DND-41 (cell line): ENCODE measurements around the gene PRPF40B.

Source experiments
- ATAC-seq: fragments of 200-7000 bp; cut with Tn5 transposase; 3 replicates; pipeline ENCODE4 v1.9.1; 2021; ENCODE audit warnings: low read depth; ENCODE audit not compliant: insufficient read depth
- DNase-seq: peaks from one replicate; pipeline ENCODE4 v3.0.0-alpha.2; 2020
- H2AFZ ChIP-seq: 2 replicates; pipeline ENCODE4 v1.6.0; 2012; ENCODE audit warnings: low read depth, low read length
- H3K27ac ChIP-seq: 2 replicates; pipeline ENCODE4 v1.5.1; 2012; ENCODE audit warnings: low read length, inconsistent platforms
- H3K27me3 ChIP-seq: fragments of 200-600 bp; sonication (generic); 2 replicates; pipeline ENCODE4 v1.6.0; 2012; ENCODE audit warnings: low read length, mild to moderate bottlenecking, inconsistent platforms; ENCODE audit not compliant: insufficient read depth, poor library complexity
- H3K36me3 ChIP-seq: 2 replicates; pipeline ENCODE4 v1.5.1; 2012; ENCODE audit warnings: low read length, inconsistent platforms; ENCODE audit not compliant: insufficient read depth
- H3K4me1 ChIP-seq: 2 replicates; pipeline ENCODE4 v1.5.1; 2012; ENCODE audit warnings: mild to moderate bottlenecking, low read length; ENCODE audit not compliant: insufficient read depth
- H3K4me2 ChIP-seq: 2 replicates; pipeline ENCODE4 v1.6.0; 2012; ENCODE audit warnings: mild to moderate bottlenecking, moderate library complexity, low read length, inconsistent platforms; ENCODE audit not compliant: insufficient read depth
- H3K4me3 ChIP-seq, 2 experiments: fragments of 200-600 bp in 1 of 2; shearing (Covaris generic) in 1 of 2; 2 replicates each; pipeline ENCODE4 v1.5.1; 2012 to 2016; ENCODE audit warnings: inconsistent platforms in 2 of 2, low read length in 2 of 2, mild to moderate bottlenecking in 2 of 2, low read depth in 1 of 2, moderate library complexity in 1 of 2
- H3K79me2 ChIP-seq: 2 replicates; pipeline ENCODE4 v1.6.0; 2012; ENCODE audit warnings: low read length, inconsistent platforms; ENCODE audit not compliant: insufficient read depth
- H3K9ac ChIP-seq: 2 replicates; pipeline ENCODE4 v1.6.0; 2012; ENCODE audit warnings: low read depth, mild to moderate bottlenecking, inconsistent platforms, low read length, moderate library complexity
- H3K9me3 ChIP-seq: 2 replicates; pipeline ENCODE4 v1.5.1; 2012; ENCODE audit warnings: low read length, moderate library complexity, mild to moderate bottlenecking, inconsistent platforms; ENCODE audit not compliant: insufficient read depth, severe bottlenecking
- H4K20me1 ChIP-seq: 2 replicates; pipeline ENCODE4 v1.6.0; 2012; ENCODE audit warnings: low read length; ENCODE audit not compliant: insufficient read depth
- EZH2 ChIP-seq: IDR thresholded peaks from 3 replicates; pipeline ENCODE4 v1.6.1; 2012; ENCODE audit warnings: borderline replicate concordance, low read depth, mild to moderate bottlenecking, moderate library complexity, low read length, inconsistent platforms; ENCODE audit not compliant: severe bottlenecking
- TF ChIP-seq, protein P1 (sequence below): IDR thresholded peaks from 2 replicates; pipeline ENCODE4 v1.5.1; 2012; ENCODE audit warnings: borderline replicate concordance, low read length, moderate library complexity, mild to moderate bottlenecking; ENCODE audit not compliant: poor library complexity, severe bottlenecking; ENCODE audit errors: extremely low read depth

PRPF40B gene

DNA sequence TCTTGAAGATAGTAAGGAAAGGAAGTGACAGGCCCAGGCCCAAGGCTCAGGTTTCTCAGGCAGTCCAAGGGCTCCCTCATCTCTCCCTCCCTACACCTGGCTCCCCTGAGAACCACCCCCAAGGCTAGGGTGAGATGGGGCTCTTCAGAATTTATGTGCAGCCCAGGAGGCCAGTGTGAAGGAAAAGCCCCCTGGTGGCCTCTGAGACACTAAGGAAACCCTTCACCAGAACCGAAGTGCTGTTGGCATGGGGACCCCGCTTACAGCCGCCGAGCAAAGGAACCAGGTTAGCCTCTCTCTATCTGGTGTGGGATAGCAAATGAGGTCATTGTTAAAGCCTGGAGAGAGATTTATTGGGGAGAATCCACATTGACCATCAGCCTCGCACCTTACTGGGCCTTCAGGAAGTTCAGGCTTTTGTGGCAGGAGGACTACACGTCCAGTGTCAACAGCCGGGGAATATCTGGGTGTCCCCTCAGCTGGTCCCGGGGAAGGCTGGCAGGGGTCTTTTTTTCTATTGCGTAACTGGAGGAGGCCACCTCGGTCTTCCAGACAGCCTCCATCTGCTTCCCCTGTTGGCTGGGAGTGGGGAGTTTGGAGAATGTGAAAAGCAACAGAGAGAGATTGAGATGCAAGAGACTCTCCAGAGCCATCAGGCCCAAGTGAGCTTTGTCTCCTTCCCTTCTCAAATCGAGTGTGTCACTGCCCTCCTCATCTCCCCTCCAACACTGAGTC is 36.0 kb upstream of the PRPF40B start:
- no peak overlapping the region for H3K9ac ChIP-seq
- H2AFZ ChIP-seq: no peak overlapping the region
- H3K9me3 ChIP-seq: no peaks in the 10 kb centered on the region
- no peak overlapping the region for H3K4me2 ChIP-seq
- no peaks in the 10 kb centered on the region for H3K4me1 ChIP-seq
- DNase-seq: no peak
- H3K27ac ChIP-seq: no peak overlapping the region
- H3K79me2 ChIP-seq: no peaks in the 10 kb centered on the region
- H3K27me3 ChIP-seq: no peaks in the 10 kb centered on the region
- TF ChIP-seq EZH2: no peak
- TF ChIP-seq, protein P1, sequence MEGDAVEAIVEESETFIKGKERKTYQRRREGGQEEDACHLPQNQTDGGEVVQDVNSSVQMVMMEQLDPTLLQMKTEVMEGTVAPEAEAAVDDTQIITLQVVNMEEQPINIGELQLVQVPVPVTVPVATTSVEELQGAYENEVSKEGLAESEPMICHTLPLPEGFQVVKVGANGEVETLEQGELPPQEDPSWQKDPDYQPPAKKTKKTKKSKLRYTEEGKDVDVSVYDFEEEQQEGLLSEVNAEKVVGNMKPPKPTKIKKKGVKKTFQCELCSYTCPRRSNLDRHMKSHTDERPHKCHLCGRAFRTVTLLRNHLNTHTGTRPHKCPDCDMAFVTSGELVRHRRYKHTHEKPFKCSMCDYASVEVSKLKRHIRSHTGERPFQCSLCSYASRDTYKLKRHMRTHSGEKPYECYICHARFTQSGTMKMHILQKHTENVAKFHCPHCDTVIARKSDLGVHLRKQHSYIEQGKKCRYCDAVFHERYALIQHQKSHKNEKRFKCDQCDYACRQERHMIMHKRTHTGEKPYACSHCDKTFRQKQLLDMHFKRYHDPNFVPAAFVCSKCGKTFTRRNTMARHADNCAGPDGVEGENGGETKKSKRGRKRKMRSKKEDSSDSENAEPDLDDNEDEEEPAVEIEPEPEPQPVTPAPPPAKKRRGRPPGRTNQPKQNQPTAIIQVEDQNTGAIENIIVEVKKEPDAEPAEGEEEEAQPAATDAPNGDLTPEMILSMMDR: peak; percentile 22
- peaks cover 29% of the 10 kb centered on the region; the same call in 1 of the 2 replicates for H3K36me3 ChIP-seq
- no peak for ATAC-seq
- peaks cover 5% of the 10 kb centered on the region; the same call in 1 of the 2 replicates for H4K20me1 ChIP-seq
- no peak overlapping the region for H3K4me3 ChIP-seq

DNA sequence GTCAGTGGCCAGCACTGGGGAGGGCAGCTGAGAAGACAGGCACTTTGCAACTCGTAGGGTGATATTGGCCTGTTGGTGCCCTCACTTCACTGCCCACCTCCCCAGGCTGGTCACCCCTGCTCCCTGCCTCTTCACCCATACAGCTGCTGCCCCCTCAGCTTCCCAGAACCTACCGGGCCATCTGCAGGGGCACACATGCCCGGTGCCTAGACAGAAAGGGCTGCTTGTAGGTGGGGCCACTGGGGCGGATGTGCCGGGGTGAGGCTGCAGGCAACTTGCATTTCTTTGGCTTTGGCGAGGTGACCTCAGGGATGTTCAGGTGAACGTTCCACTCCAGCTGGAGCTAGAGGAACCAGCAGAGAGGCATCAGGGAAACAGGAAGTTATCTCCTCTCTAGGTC is 35.1 kb upstream of the PRPF40B start:
- no peak for ATAC-seq
- no peak overlapping the region for H3K9ac ChIP-seq

DNA sequence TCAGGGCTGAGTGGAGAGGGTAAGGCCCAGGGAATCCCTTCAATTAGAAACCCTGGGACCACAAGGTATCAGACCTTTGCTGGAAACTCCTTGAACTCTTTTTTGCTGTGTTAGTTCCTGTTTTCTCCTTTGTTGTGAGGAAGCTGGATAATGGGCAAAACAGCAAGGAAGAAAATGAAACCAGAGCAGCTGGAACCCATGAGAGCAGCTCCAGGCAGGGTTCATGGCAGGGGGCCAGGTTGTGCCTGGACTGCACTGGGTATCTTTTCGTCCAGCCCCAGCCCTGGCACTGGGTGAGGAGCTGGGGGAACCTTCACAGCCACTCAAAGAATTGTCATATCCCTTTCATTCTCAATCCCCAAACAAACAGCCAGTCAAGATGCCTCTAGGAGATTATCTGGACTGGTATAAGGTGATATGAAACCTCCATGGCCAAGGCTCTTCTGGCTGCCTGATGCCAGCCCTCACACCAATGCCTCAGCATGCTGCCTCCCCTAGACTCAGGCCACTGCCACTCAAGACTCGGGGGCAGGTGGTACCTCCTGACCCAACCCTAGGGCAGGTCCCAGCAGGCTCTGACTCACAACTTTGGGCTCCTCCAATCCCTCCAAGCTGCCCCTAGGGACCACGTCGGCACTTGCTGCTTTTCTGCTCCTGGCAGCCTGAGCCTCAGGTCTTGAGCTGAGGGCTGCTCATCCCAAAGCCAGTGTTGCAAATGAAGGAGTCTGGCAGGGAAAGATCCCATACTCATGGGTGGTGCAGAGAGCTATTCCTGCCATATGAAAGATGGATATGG is 34.4 kb upstream of the PRPF40B start:
- TF ChIP-seq EZH2: no peak
- TF ChIP-seq, protein P1: no peak
- Histone ChIP-seq H3K79me2 (no peaks in the 10 kb centered on the region), H3K9ac (no peak overlapping the region), H3K9me3 (no peaks in the 10 kb centered on the region), H3K27me3 (no peaks in the 10 kb centered on the region), H3K4me3 (no peak overlapping the region), H3K4me1 (no peaks in the 10 kb centered on the region), H3K4me2 (no peak overlapping the region), H4K20me1 (no peaks in the 10 kb centered on the region; the same call in 1 of the 2 replicates), H2AFZ (no peak overlapping the region), H3K27ac (no peak overlapping the region), H3K36me3 (peaks cover 19% of the 10 kb centered on the region; the same call in 1 of the 2 replicates)
- ATAC-seq (no peak), DNase-seq (no peak)

More for the DNA sequence above, 35.1 kb upstream of the PRPF40B start:
- DNase-seq: no peak
- Histone ChIP-seq H3K27me3 (no peaks in the 10 kb centered on the region), H3K4me1 (no peaks in the 10 kb centered on the region), H3K27ac (no peak overlapping the region), H3K4me3 (no peak overlapping the region), H3K9me3 (no peaks in the 10 kb centered on the region), H3K36me3 (peaks cover 25% of the 10 kb centered on the region; the same call in 1 of the 2 replicates), H2AFZ (no peak overlapping the region), H3K4me2 (no peak overlapping the region), H4K20me1 (peaks cover 5% of the 10 kb centered on the region; the same call in 1 of the 2 replicates), H3K79me2 (no peaks in the 10 kb centered on the region)
- no peak for TF ChIP-seq EZH2
- TF ChIP-seq, protein P1: no peak
